Prostate gland (tissue), 2 donors: Measurements from ENCODE around the gene MINAR2.

ENCODE experiments used
- CTCF ChIP-seq, 4 experiments: fragments of 200-600 bp in 2 of 4; fragments of 450-650 bp in 2 of 4; sonication (generic) in 2 of 4; IDR thresholded peaks; 1 replicate in 3 of 4; 2 replicates in 1 of 4; pipeline ENCODE4 v1.5.1; 2016 to 2019; ENCODE audit warnings: antibody characterized with exemption in 4 of 4, mild to moderate bottlenecking in 2 of 4, moderate library complexity in 2 of 4
- POLR2AphosphoS5 ChIP-seq: sonication (generic); formaldehyde crosslinking; IDR thresholded peaks from one replicate; pipeline ENCODE4 v1.6.1; 2017; ENCODE audit warnings: antibody characterized with exemption

- no peak for TF ChIP-seq CTCF (IDR thresholded peaks at IDR 0.05)
- TF ChIP-seq POLR2AphosphoS5 = no peak
Measured at GRCh38 chr5:129747572-129748407, at the start of gene MINAR2.
